HepG2 (cell line): ENCODE results near the gene ALK. TPM values are rescaled to one million over a fixed set of nuclear protein-coding genes. Genes with fewer than 3 reads are reported as not detected.

Experiments used
- ATAC-seq: fragments of 200-7000 bp; cut with Tn5 transposase; 3 replicates; pipeline ENCODE4 v1.9.1; 2020; ENCODE audit warnings: mild to moderate bottlenecking, moderate library complexity
- BruUV-seq: library from RNA; stranded (reverse); fragments of 400-500 nt; replicated peaks from 2 replicates; lab custom pipeline; 2021; lab: Mats Ljungman, UMichigan
- CTCF ChIA-PET: fragments of 300-600 bp; formaldehyde crosslinking; extraction: SDS; loops from one replicate; lab custom pipeline; 2021; ENCODE audit warnings: low total read pairs, inconsistent platforms, low intra/inter-chr PET ratio; lab: Yijun Ruan, JAX
- POLR2A ChIA-PET: fragments of 350-600 bp; sonication (Branson Sonifier 250); formaldehyde crosslinking; loops from one replicate; lab custom pipeline; 2020; ENCODE audit warnings: antibody characterized with exemption, inconsistent platforms; lab: Yijun Ruan, JAX
- DNase-seq: peaks from one replicate; pipeline ENCODE4 v3.0.0-alpha.2; 2015; ENCODE audit warnings: low spot score
- FAIRE-seq: peaks from 3 replicates; lab custom pipeline; 2011; peaks lifted over from hg19 to GRCh38; lab: Jason Lieb, UNC
- H2AFZ ChIP-seq: one replicate; pipeline ENCODE4 v1.6.1; 2011; ENCODE audit warnings: low read length, inconsistent platforms
- H3K27ac ChIP-seq: fragments of 300-600 bp; 3 replicates; pipeline ENCODE4 v1.8.0; 2011; ENCODE audit warnings: mixed run types, mild to moderate bottlenecking, mixed read lengths, low read length, inconsistent platforms; ENCODE audit not compliant: insufficient read depth; ENCODE audit errors: extremely low read length
- H3K27me3 ChIP-seq, 2 experiments: fragments of 200-600 bp in 1 of 2; 2 replicates in 1 of 2; 3 replicates in 1 of 2; pipeline versions ENCODE4 v1.6.0 to v1.8.0; 2011; ENCODE audit warnings: low read length in 2 of 2, mild to moderate bottlenecking in 2 of 2, moderate library complexity in 2 of 2, inconsistent platforms in 1 of 2; ENCODE audit not compliant: insufficient read depth in 2 of 2, control insufficient read depth in 1 of 2
- H3K36me3 ChIP-seq, 2 experiments: fragments of 200-600 bp in 1 of 2; replicated peaks in 1 of 2; 2 replicates in 1 of 2; 3 replicates in 1 of 2; pipeline versions ENCODE4 v1.5.1 to v1.8.0; 2011; ENCODE audit warnings: low read length in 2 of 2, inconsistent platforms in 1 of 2; ENCODE audit not compliant: insufficient read depth in 2 of 2, control insufficient read depth in 1 of 2
- H3K4me1 ChIP-seq: 2 replicates; pipeline ENCODE4 v1.5.1; 2012; ENCODE audit warnings: low read length, inconsistent platforms; ENCODE audit not compliant: insufficient read depth
- H3K4me2 ChIP-seq: 2 replicates; pipeline ENCODE4 v1.6.0; 2011; ENCODE audit warnings: low read depth, low read length, inconsistent platforms
- H3K4me3 ChIP-seq, 3 experiments: fragments of 200-600 bp in 1 of 3; sonication (generic), shearing (Covaris generic) in 1 of 3; replicated peaks in 1 of 3; 2 replicates each; pipeline ENCODE4 v1.5.1; 2011 to 2016; ENCODE audit warnings: low read length in 3 of 3, inconsistent platforms in 2 of 3, low read depth in 2 of 3, mild to moderate bottlenecking in 2 of 3, control low read depth in 1 of 3, mixed read lengths in 1 of 3; ENCODE audit not compliant: insufficient read depth in 1 of 3
- H3K79me2 ChIP-seq: one replicate; pipeline ENCODE4 v1.6.1; 2011; ENCODE audit warnings: low read length, inconsistent platforms; ENCODE audit not compliant: insufficient read depth
- H3K9ac ChIP-seq: 2 replicates; pipeline ENCODE4 v1.6.0; 2011; ENCODE audit warnings: mild to moderate bottlenecking, low read depth, low read length, inconsistent platforms; ENCODE audit not compliant: insufficient read depth
- H3K9me3 ChIP-seq: 2 replicates; pipeline ENCODE4 v1.5.1; 2012; ENCODE audit warnings: mild to moderate bottlenecking, low read length
- H4K20me1 ChIP-seq: 2 replicates; pipeline ENCODE4 v1.6.0; 2011; ENCODE audit warnings: inconsistent platforms, mild to moderate bottlenecking, low read length, moderate library complexity; ENCODE audit not compliant: insufficient read depth
- CBX5 ChIP-seq: sonication (generic); formaldehyde crosslinking; IDR thresholded peaks from 2 replicates; pipeline ENCODE4 v1.4.0; 2020; ENCODE audit warnings: missing genetic modification reagents, borderline replicate concordance
- CCAR2 ChIP-seq: fragments of 200-400 bp; formaldehyde crosslinking; optimal IDR thresholded peaks from 2 replicates; pipeline ENCODE3; 2018; ENCODE audit warnings: low read depth, mild to moderate bottlenecking, low read length, moderate library complexity
- HMGA1 ChIP-seq: sonication (generic); formaldehyde crosslinking; conservative IDR thresholded peaks from 2 replicates; pipeline ENCODE4 v1.4.0; 2020; ENCODE audit warnings: missing genetic modification reagents
- IKZF1 ChIP-seq: fragments of 450-650 bp; IDR thresholded peaks from 2 replicates; pipeline ENCODE4 v1.7.1; 2016
- KDM2A ChIP-seq: sonication (generic); formaldehyde crosslinking; IDR thresholded peaks from 2 replicates; pipeline ENCODE4 v1.4.0; 2020; ENCODE audit warnings: low read depth, missing genetic modification reagents, borderline replicate concordance
- KIAA2018 ChIP-seq: sonication (generic); formaldehyde crosslinking; IDR thresholded peaks from 2 replicates; pipeline ENCODE4 v1.5.0; 2020; ENCODE audit warnings: mild to moderate bottlenecking, missing genetic modification reagents, borderline replicate concordance
- MATR3 ChIP-seq: sonication (generic); formaldehyde crosslinking; IDR thresholded peaks from 2 replicates; pipeline ENCODE4 v1.4.0; 2020; ENCODE audit warnings: missing genetic modification reagents
- MTA3 ChIP-seq: sonication (generic); formaldehyde crosslinking; IDR thresholded peaks from 2 replicates; pipeline ENCODE4 v1.4.0; 2020; ENCODE audit warnings: missing genetic modification reagents
- NFYC ChIP-seq: IDR thresholded peaks from 2 replicates; pipeline ENCODE4 v1.6.1; 2016; ENCODE audit warnings: missing genetic modification reagents, missing compliant biosample characterization
- NR3C1 ChIP-seq: sonication (generic); formaldehyde crosslinking; IDR thresholded peaks from 2 replicates; pipeline ENCODE4 v1.4.0; 2020; ENCODE audit warnings: missing genetic modification reagents
- REXO4 ChIP-seq: sonication (generic); formaldehyde crosslinking; IDR thresholded peaks from 2 replicates; pipeline ENCODE4 v1.8.0; 2022; ENCODE audit warnings: missing genetic modification reagents, mild to moderate bottlenecking, borderline replicate concordance
- SIN3B ChIP-seq: fragments of 150-350 bp; IDR thresholded peaks from 2 replicates; pipeline ENCODE4 v1.6.1; 2014; ENCODE audit warnings: low read length
- TMF1 ChIP-seq: sonication (generic); formaldehyde crosslinking; IDR thresholded peaks from 2 replicates; pipeline ENCODE4 v1.8.1; 2022; ENCODE audit warnings: low read depth, missing genetic modification reagents
- ZNF230 ChIP-seq: sonication (generic); formaldehyde crosslinking; IDR thresholded peaks from 2 replicates; pipeline ENCODE4 v1.4.0; 2020; ENCODE audit warnings: mild to moderate bottlenecking, missing genetic modification reagents
- ZNF263 ChIP-seq: sonication (generic); formaldehyde crosslinking; IDR thresholded peaks from 2 replicates; pipeline ENCODE4 v1.4.0; 2020; ENCODE audit warnings: missing genetic modification reagents
- ZNF296 ChIP-seq: sonication (generic); formaldehyde crosslinking; conservative IDR thresholded peaks from 2 replicates; pipeline ENCODE4 v1.5.0; 2020; ENCODE audit warnings: mild to moderate bottlenecking, missing genetic modification reagents
- ZNF317 ChIP-seq: sonication (generic); formaldehyde crosslinking; IDR thresholded peaks from 2 replicates; pipeline ENCODE4 v1.5.0; 2020; ENCODE audit warnings: mild to moderate bottlenecking, missing genetic modification reagents
- ZNF547 ChIP-seq: sonication (generic); formaldehyde crosslinking; IDR thresholded peaks from 2 replicates; pipeline ENCODE4 v1.5.1; 2020; ENCODE audit warnings: mild to moderate bottlenecking, missing genetic modification reagents
- ZNF776 ChIP-seq: sonication (generic); formaldehyde crosslinking; IDR thresholded peaks from 2 replicates; pipeline ENCODE4 v1.4.0; 2020; ENCODE audit warnings: mild to moderate bottlenecking, missing genetic modification reagents
- WGBS: methylation state at CpG from one replicate; pipeline ENCODE4 v1.1.6; 2017; ENCODE audit warnings: low lambda C conversion rate; 5-methylcytosine and 5-hydroxymethylcytosine counted together
- in situ Hi-C: cut with HindIII; loops from 2 replicates; pipeline ENCODE4 v1.10.0; 2017; ENCODE audit warnings: low pct_unique_long_range_greater_than_20kb; ENCODE audit not compliant: extremely low pct_ligation_motif_present
- intact Hi-C: fragments of 100-400 bp; cut with micrococcal nuclease; formaldehyde crosslinking; loops from one replicate; pipeline ENCODE4 v1.10.0; 2022; ENCODE audit not compliant: unreplicated experiment
- polyA plus RNA-seq, 8 experiments: library from polyadenylated mRNA; depleted of rRNA in 3 of 8; stranded (reverse) in 7 of 8; unstranded in 1 of 8; fragments of >200 nt; fragmentation: Illumina TruSeq in 4 of 8; extraction: Trizol in 4 of 8; gene quantifications; 2 replicates each; pipeline versions ENCODE4 v1.2.1 to v1.2.3, GENCODE V29; 2011 to 2016; ENCODE audit warnings: low read depth in 4 of 8, missing spikeins in 1 of 8, mixed read lengths in 1 of 8; ENCODE audit not compliant: insufficient read depth in 1 of 8
- total RNA-seq, 5 experiments: library from RNA; depleted of rRNA; stranded (reverse); fragments of >200 nt; fragmentation: Illumina TruSeq; extraction: Trizol; gene quantifications; 2 replicates each; pipeline ENCODE4 v1.2.3, GENCODE V29; 2016; ENCODE audit warnings: low read depth in 1 of 5

ALK gene
- total and polyA plus RNA-seq, 2 of the 13 experiments (the other 11 are each of a cell fraction or from before 2014, with no cell fraction given) = not detected

- ChIA-PET CTCF (no interaction called here), POLR2A (no interaction called here)
- H3K79me2 ChIP-seq = no peaks in the 10 kb centered on the region
- DNase-seq = no peak
- intact Hi-C loops = no loop called here
- no peaks in the 10 kb centered on the region for H3K36me3 ChIP-seq
- no peak overlapping the region for H3K4me2 ChIP-seq
- no peak overlapping the region for H3K4me3 ChIP-seq
- no peak for ATAC-seq
- H4K20me1 ChIP-seq = no peaks in the 10 kb centered on the region
- TF ChIP-seq ZNF317 (CRISPR knock-in tag) (no peak), NR3C1 (CRISPR knock-in tag) (no peak), SIN3B (no peak), TMF1 (CRISPR knock-in tag) (no peak), CBX5 (CRISPR knock-in tag) (no peak), KDM2A (no peak), ZNF776 (no peak), ZNF547 (CRISPR knock-in tag) (no peak), KIAA2018 (CRISPR knock-in tag) (no peak), ZNF296 (CRISPR knock-in tag) (no peak), IKZF1 (no peak), HMGA1 (CRISPR knock-in tag) (no peak), ZNF230 (CRISPR knock-in tag) (no peak), NFYC (no peak), ZNF263 (no peak), MATR3 (no peak), CCAR2 (no peak), REXO4 (CRISPR knock-in tag) (no peak), MTA3 (no peak)
- H3K4me1 ChIP-seq = no peaks in the 10 kb centered on the region
- no peak overlapping the region for H3K9ac ChIP-seq
- WGBS = 0% methylated on average over 1 of the region's 1 CpG
- no peak overlapping the region for H3K27ac ChIP-seq
- no TSS peak for BruUV-seq
- H3K27me3 ChIP-seq = peaks cover 0 to 20% of the 10 kb centered on the region in 2 experiments; a peak in 2 of 5 replicates
- H3K9me3 ChIP-seq = no peaks in the 10 kb centered on the region
- in situ Hi-C loops = no loop called here
- H2AFZ ChIP-seq = no peak overlapping the region
- no peak for FAIRE-seq
Measured at GRCh38 chr2:29616569-29616968, 304.8 kb downstream of the ALK start.
